C4-2B (cell line): Measurements from ENCODE around the gene PFKP.

Source experiments
- CTCF ChIP-seq: fragments of 450-650 bp; conservative IDR thresholded peaks from 2 replicates; pipeline ENCODE4 v1.5.1; 2017; ENCODE audit warnings: mild to moderate bottlenecking
- ZFX ChIP-seq: fragments of 450-650 bp; IDR thresholded peaks from 2 replicates; pipeline ENCODE4 v1.6.1; 2017

- TF ChIP-seq CTCF (no peak), ZFX (no peak)
Measured at GRCh38 chr10:3128379-3129130, 61.2 kb downstream of the PFKP start.
